Calu3 (cell line): Measurements from ENCODE around the gene CSNK1A1. TPM values are rescaled to one million over a fixed set of nuclear protein-coding genes. Genes with fewer than 3 reads are reported as not detected.
A peak's percentile ranks its signal among the peaks of the same experiment; 100 is the strongest.

Experiments used
- BruUV-seq: library from RNA; stranded (reverse); fragments of 400-500 nt; replicated peaks from 2 replicates; lab custom pipeline; 2021; lab: Mats Ljungman, UMichigan
- CTCF ChIA-PET: fragments of 300-600 bp; sonication (Branson Sonifier 250); formaldehyde crosslinking; loops from one replicate; lab custom pipeline; 2022; ENCODE audit warnings: antibody characterized with exemption; lab: Charles Lee
- DNase-seq: peaks from one replicate; pipeline ENCODE4 v3.0.0; 2022
- H3K27ac Mint-ChIP-seq: one replicate; pipeline ENCODE4 v1.8.0; 2022; ENCODE audit warnings: mixed read lengths; ENCODE audit not compliant: unreplicated experiment
- H3K27me3 Mint-ChIP-seq: one replicate; pipeline ENCODE4 v1.8.0; 2022; ENCODE audit warnings: mixed read lengths; ENCODE audit not compliant: unreplicated experiment
- H3K36me3 Mint-ChIP-seq: one replicate; pipeline ENCODE4 v1.8.0; 2022; ENCODE audit warnings: mild to moderate bottlenecking, moderate library complexity, mixed read lengths; ENCODE audit not compliant: insufficient read depth, unreplicated experiment
- H3K4me1 Mint-ChIP-seq: one replicate; pipeline ENCODE4 v1.8.0; 2022; ENCODE audit warnings: mild to moderate bottlenecking, low read depth, mixed read lengths; ENCODE audit not compliant: unreplicated experiment
- H3K4me3 Mint-ChIP-seq: one replicate; pipeline ENCODE4 v1.8.0; 2022; ENCODE audit warnings: mild to moderate bottlenecking, low read depth, moderate library complexity, mixed read lengths; ENCODE audit not compliant: unreplicated experiment
- H3K9me3 Mint-ChIP-seq: one replicate; pipeline ENCODE4 v1.8.0; 2022; ENCODE audit warnings: low read depth, mixed read lengths; ENCODE audit not compliant: unreplicated experiment
- intact Hi-C: fragments of 100-400 bp; cut with micrococcal nuclease; formaldehyde crosslinking; loops from one replicate; pipeline ENCODE4 v1.10.0; 2022; ENCODE audit not compliant: unreplicated experiment
- total RNA-seq: library from RNA; stranded (reverse); gene quantifications from 2 replicates; pipeline ENCODE4 v1.2.3, GENCODE V29; 2022
- TF ChIP-seq, protein P1 (sequence below): fragments of 200-600 bp; IDR thresholded peaks from one replicate; pipeline ENCODE4 v1.8.0; 2022; ENCODE audit warnings: antibody characterized with exemption; ENCODE audit not compliant: unreplicated experiment

Gene CSNK1A1
- total RNA-seq, 1 experiment from 2014 or later, result 377 TPM

DNA sequence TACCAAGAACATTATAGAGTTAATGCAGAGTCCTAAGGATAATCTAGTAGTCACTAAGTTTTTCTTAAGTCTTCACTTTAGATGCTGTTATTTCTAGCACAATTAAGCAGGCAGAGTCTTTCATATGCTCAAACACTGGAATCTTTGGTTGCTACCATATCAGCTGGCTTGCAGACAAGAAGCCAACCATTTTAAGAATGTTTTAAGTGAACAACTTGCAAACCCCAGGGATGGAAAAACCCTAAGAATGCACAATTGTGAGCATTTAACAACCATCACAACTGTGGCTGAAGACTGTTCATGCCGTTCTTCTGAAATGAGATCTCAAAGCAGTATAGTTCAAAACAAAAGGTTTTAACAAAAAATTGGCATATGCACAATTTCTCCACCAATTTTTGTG lies 55.1 kb downstream of the CSNK1A1 start:
- intact Hi-C loops, result no loop called here

DNA sequence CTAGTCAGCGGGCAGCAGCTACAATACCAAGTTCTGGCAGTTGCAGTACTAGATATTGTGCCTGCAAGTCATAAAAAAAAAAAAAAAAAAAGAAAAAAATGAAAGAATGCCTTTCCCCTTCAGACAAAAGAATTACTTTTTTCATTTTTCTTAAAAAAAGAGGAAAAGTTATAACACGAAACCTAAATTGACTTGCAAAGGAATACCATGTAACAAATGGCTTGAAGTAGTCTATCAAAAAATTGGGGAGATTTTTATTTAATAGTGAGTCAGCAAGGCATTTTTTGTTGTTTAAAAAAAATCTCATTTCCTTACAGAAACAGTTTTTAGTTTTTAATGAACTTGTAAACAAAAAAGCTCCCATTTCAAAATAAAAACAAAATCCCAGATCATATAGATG lies 55.6 kb downstream of the CSNK1A1 start:
- H3K4me1 Mint-ChIP-seq, result peaks cover 26% of the 10 kb centered on the region

More for the DNA sequence above, 55.1 kb downstream of the CSNK1A1 start:
- Mint-ChIP-seq H3K9me3 (no peaks in the 10 kb centered on the region), H3K4me1 (peaks cover 26% of the 10 kb centered on the region), H3K4me3 (no peak overlapping the region), H3K27me3 (no peaks in the 10 kb centered on the region), H3K27ac (no peak overlapping the region), H3K36me3 (peaks cover 85% of the 10 kb centered on the region)
- no peak for DNase-seq
- TSS peak; percentile 21 for BruUV-seq
- CTCF ChIA-PET, result interaction anchor here (0.8 kb wide), 1 partner anchor 44 kb away, joined by 6 read pairs; no protein-coding TSS in a partner anchor
- TF ChIP-seq, protein P1, sequence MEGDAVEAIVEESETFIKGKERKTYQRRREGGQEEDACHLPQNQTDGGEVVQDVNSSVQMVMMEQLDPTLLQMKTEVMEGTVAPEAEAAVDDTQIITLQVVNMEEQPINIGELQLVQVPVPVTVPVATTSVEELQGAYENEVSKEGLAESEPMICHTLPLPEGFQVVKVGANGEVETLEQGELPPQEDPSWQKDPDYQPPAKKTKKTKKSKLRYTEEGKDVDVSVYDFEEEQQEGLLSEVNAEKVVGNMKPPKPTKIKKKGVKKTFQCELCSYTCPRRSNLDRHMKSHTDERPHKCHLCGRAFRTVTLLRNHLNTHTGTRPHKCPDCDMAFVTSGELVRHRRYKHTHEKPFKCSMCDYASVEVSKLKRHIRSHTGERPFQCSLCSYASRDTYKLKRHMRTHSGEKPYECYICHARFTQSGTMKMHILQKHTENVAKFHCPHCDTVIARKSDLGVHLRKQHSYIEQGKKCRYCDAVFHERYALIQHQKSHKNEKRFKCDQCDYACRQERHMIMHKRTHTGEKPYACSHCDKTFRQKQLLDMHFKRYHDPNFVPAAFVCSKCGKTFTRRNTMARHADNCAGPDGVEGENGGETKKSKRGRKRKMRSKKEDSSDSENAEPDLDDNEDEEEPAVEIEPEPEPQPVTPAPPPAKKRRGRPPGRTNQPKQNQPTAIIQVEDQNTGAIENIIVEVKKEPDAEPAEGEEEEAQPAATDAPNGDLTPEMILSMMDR, result no peak

DNA sequence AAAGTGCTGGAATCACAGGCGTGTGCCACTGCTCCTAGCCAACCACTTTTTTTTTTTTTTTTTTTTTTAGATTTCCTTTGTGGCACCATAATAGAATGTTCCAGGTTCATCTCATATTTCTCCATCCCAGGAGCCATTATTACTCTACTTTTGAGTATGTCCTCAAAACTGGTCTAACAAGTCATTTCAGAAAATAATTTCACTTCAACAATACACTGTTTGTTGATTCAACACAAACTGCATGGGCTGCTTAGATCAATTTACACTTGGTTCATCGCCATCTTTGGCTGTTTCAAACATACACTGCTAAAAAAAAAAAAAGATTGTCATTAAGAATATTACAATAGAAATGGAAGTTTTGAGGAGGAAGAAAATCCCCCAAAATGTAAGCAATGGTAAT lies 57.9 kb downstream of the CSNK1A1 start:
- H3K4me3 Mint-ChIP-seq, result no peak overlapping the region
- no peak for DNase-seq

More for the DNA sequence above, 55.6 kb downstream of the CSNK1A1 start:
- peaks cover 85% of the 10 kb centered on the region for H3K36me3 Mint-ChIP-seq
- no TSS peak for BruUV-seq
- no peak overlapping the region for H3K27ac Mint-ChIP-seq
- no peaks in the 10 kb centered on the region for H3K9me3 Mint-ChIP-seq
- CTCF ChIA-PET, result interaction anchor here (0.8 kb wide), 1 partner anchor 44 kb away, joined by 6 read pairs; no protein-coding TSS in a partner anchor
- TF ChIP-seq, protein P1, result no peak
- intact Hi-C loops, result no loop called here
- no peak overlapping the region for H3K4me3 Mint-ChIP-seq
- no peak for DNase-seq
- no peaks in the 10 kb centered on the region for H3K27me3 Mint-ChIP-seq

DNA sequence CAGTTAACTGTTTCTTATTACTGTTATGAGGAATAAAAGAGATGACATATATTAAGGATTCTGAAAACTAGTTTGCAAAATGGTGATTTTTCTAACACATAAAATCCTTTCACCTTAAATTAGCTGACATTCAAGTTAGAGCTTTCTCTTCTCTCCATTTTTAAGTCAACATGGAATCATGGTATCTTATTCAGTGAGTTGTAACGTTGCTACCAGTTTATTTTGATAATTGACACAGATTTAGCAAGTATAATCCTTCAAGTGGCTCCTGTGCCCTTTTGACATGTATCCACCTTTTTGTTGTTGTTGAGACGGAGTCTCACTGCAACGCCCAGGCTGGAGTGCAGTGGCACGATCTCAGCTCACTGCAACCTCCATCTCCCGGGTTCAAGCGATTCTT lies 58.5 kb downstream of the CSNK1A1 start:
- Mint-ChIP-seq H3K9me3 (no peaks in the 10 kb centered on the region), H3K36me3 (peaks cover 91% of the 10 kb centered on the region), H3K27ac (no peak overlapping the region), H3K4me3 (no peak overlapping the region), H3K4me1 (peaks cover 41% of the 10 kb centered on the region), H3K27me3 (no peaks in the 10 kb centered on the region)
- TF ChIP-seq, protein P1, result no peak
- intact Hi-C loops, result loop anchor here (2.0 kb wide), 1 partner anchor 54 kb away; no protein-coding TSS in a partner anchor
- CTCF ChIA-PET, result no interaction called here
- no TSS peak for BruUV-seq
- DNase-seq, result no peak

More for the DNA sequence above, 57.9 kb downstream of the CSNK1A1 start:
- CTCF ChIA-PET, result interaction anchor here (0.7 to 0.9 kb wide), 2 partner anchors 19 to 64 kb away, joined by 4 to 5 read pairs; no protein-coding TSS in a partner anchor
- BruUV-seq, result no TSS peak
- no peaks in the 10 kb centered on the region for H3K9me3 Mint-ChIP-seq
- TF ChIP-seq, protein P1, result no peak
- peaks cover 92% of the 10 kb centered on the region for H3K36me3 Mint-ChIP-seq
- intact Hi-C loops, result loop anchor here (2.0 kb wide), 1 partner anchor 53 kb away; no protein-coding TSS in a partner anchor
- H3K27ac Mint-ChIP-seq, result peak overlapping the region; percentile 72
- H3K27me3 Mint-ChIP-seq, result no peaks in the 10 kb centered on the region
- peaks cover 43% of the 10 kb centered on the region for H3K4me1 Mint-ChIP-seq
